Epithelial cell of proximal tubule (primary cell): ENCODE measurements around the gene ARHGDIB. TPM values are rescaled to one million over a fixed set of nuclear protein-coding genes. Genes with fewer than 3 reads are reported as not detected.

Experiments used
- DNase-seq: peaks from one replicate; pipeline ENCODE4 v3.0.0-alpha.2; 2011; ENCODE audit warnings: low read depth
- H3K4me3 ChIP-seq: 2 replicates; pipeline ENCODE4 v1.5.1; 2011; ENCODE audit warnings: low read depth, mild to moderate bottlenecking, low read length
- total RNA-seq: library from RNA; depleted of rRNA; stranded (reverse); fragments of >200 nt; gene quantifications from 2 replicates; pipeline ENCODE4 v1.2.3, GENCODE V29; 2015
- TF ChIP-seq, protein P1 (sequence below): conservative IDR thresholded peaks from 2 replicates; pipeline ENCODE4 v1.5.1; 2012; ENCODE audit warnings: low read depth, mild to moderate bottlenecking, low read length

The ARHGDIB gene
- total RNA-seq, 1 donor from 2014 or later = 23.9 TPM

DNA sequence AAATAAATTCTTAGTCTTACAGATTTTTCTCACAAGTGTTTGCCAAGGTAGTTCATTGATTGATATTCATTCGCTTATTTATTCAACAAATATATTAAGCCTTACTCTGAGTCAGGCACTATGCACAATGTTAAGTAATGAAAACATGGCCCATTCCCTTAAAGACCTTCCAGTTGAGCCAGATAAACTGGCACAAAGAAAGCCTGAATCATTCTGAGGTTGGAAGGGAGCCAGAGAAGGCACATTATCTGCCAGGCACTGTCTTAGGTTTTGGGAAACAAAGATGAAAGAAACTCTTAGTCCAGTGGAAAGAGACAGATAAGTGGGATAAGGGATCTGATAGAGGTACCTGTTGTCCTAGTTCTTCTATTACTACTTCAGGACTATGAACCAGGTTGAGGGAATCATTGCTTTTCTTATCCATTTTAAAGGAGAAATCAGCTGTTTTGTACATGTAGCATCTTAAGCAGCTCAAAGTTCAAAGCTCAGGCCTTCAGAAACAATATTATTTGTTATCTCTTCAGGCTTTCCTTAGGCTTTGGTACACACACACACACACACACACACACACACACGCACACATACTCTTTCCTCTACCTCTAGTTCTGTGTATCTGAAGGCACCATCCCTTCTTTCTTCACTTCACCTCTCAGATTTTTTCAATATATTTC lies 38.4 kb upstream of the ARHGDIB start:
- no peak overlapping the region for H3K4me3 ChIP-seq
- TF ChIP-seq, protein P1, sequence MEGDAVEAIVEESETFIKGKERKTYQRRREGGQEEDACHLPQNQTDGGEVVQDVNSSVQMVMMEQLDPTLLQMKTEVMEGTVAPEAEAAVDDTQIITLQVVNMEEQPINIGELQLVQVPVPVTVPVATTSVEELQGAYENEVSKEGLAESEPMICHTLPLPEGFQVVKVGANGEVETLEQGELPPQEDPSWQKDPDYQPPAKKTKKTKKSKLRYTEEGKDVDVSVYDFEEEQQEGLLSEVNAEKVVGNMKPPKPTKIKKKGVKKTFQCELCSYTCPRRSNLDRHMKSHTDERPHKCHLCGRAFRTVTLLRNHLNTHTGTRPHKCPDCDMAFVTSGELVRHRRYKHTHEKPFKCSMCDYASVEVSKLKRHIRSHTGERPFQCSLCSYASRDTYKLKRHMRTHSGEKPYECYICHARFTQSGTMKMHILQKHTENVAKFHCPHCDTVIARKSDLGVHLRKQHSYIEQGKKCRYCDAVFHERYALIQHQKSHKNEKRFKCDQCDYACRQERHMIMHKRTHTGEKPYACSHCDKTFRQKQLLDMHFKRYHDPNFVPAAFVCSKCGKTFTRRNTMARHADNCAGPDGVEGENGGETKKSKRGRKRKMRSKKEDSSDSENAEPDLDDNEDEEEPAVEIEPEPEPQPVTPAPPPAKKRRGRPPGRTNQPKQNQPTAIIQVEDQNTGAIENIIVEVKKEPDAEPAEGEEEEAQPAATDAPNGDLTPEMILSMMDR = no peak
- DNase-seq = no peak

DNA sequence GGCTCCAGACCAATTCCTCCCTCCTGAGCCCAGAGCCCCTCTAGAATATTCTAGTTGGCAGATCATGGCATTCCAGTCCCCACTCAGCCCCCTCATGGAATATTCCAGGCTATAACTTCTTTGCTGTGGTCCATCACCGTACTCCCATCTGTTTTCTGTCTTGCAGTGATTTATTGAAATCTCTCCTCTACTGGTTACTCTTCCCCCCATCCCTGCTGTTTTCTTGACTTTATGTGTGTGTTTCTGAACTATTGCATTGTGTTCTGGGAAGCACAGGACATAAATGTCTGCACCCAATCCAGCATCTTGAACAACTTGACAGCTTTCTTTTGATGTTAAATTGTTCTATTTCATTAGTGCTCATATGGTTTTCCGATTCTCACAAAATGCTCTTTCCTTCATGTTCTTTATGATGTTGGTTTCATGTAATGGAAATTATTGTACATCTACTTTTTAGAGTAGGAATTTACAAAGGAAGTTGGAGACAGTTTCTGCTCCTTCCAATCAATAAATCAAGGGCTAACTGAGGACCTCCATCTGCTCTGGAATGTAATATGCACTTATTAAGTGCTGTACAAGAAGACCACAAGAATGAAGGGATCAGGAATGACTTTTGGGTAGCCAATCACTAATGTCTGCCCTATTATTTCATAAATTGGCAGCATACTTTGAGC lies 37.8 kb upstream of the ARHGDIB start:
- TF ChIP-seq, protein P1 = no peak
- DNase-seq = no peak
- H3K4me3 ChIP-seq = no peak overlapping the region

DNA sequence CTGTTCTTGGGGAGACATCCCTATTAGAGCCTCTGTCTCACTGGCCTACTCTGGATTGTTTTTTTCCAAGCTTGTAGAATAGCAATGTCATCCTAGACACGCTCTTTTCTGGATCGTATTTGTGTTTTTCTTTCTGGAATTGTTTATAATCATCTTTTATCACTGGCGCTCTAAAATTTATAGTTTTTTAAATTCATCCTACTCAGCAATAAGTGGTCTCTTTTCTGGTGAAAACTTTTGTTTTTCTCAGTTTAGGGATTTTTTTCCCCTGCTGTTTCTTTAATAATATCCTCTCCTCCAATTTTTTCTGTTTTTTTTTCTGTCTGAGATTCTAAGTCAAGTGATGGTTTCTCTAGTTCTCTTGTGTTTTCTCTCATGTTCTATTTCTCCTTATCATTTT lies 36.6 kb upstream of the ARHGDIB start:
- no peak overlapping the region for H3K4me3 ChIP-seq
- TF ChIP-seq, protein P1 = no peak
- DNase-seq = no peak

DNA sequence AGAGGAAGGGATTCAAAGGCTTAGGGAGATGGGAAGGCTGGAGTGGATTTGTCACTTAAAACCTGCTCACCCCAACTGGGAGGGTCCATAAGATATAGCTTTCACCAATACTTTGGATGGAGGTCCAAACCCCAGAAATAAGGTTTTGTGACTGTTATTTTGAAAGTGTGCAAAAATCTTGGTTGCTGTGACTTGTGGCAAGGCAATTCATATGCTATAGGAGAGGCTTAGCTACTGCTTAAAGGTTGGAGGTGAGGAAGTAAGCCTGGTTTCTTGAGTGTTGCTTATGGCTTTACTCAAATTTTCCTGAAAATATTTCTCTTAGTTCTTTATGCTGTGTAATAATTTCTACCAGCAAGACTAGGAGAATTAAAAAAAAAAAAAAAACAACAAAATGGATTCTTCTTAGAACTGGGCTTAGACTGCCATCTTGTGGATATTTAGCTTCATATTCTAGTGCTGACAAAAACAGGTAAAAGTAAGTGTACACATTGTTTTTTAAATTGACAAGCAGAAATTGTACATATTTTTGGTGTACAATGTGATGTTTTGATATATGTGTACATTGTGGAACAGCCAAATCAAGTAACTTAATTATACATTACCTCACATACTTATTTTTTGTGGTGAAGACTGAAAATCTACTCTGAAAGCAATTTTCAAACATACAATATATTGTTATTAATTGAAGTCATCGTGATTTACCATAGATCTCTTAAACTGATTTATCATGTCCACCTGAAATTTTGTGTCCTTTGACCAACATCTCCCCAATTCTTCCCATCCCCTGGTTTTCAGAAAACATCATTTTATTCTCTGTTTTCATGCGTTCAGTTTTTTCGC lies 34.4 kb upstream of the ARHGDIB start:
- DNase-seq = no peak
- no peak overlapping the region for H3K4me3 ChIP-seq
- TF ChIP-seq, protein P1 = peak; percentile 59

DNA sequence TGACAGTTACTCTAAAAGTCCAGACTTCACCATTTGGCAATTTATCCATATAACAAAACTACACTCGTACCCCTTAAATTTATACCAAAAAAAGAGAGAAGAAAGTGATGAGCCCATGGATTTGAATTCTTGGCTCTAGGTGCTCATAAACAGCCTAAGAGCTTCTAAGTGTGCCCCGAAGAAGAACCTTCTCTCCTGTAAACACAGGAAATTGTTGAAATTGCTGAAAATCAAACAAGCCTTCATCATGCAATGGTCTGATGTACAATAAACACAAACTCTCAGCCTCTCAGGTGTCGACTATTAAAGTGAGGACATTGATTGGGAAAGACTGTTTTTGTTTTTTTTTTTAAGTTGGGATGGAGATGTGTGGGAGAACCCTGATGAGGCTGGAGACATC lies 33.2 kb upstream of the ARHGDIB start:
- no peak for DNase-seq
- H3K4me3 ChIP-seq = no peak overlapping the region
- TF ChIP-seq, protein P1 = no peak

DNA sequence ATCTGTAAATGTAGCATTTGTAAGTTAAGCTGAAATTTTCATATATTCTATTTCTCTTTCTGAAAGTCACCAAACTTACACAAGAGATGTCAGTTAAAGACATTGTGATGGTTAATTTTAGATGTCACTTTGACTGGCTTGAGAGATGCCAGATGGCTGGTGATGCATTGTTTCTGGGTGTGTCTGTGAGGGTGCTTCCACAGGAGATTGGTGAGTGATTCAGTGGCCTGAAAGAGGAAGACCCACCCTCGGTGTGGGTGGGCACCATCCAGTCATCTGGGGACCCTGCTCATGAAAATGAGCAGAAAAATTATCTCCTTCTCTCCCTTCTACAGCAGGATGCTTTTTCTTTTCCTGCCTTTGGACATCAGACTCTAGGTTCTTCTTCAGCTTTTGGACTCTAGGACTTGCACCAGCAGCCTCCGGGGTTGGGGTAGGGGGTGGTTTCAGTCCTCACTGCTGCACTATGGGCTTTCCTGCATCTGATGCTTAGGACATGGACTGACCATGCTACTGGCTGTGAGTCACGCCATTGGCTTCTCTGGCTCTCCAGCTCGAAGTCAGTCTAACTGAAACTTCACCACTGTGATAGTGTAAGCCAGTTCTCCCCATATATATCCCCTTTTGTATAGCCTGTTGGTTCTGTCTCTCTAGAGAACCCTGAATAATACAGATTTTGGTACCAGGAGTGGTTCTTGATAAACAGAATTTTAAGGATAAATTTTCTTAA lies 32.3 kb upstream of the ARHGDIB start:
- DNase-seq = no peak
- H3K4me3 ChIP-seq = no peak overlapping the region
- TF ChIP-seq, protein P1 = no peak
